HepG2 (cell line): ENCODE measurements around the gene BAHCC1. TPM values are rescaled to one million over a fixed set of nuclear protein-coding genes. Genes with fewer than 3 reads are reported as not detected.

Source experiments
- AGO2 ChIP-seq: fragments of 200-400 bp; formaldehyde crosslinking; optimal IDR thresholded peaks from 2 replicates; pipeline ENCODE3; 2017; ENCODE audit warnings: mild to moderate bottlenecking, low read depth, low read length, moderate library complexity
- ARNT2 ChIP-seq: sonication (generic); formaldehyde crosslinking; IDR thresholded peaks from 2 replicates; pipeline ENCODE4 v1.8.0; 2022; ENCODE audit warnings: mild to moderate bottlenecking, low read depth, missing genetic modification reagents, moderate library complexity
- CHD2 ChIP-seq: IDR thresholded peaks from 2 replicates; pipeline ENCODE4 v1.6.1; 2011; ENCODE audit warnings: low read depth, low read length, improper control_type of control experiment
- DPF2 ChIP-seq: sonication (generic); formaldehyde crosslinking; IDR thresholded peaks from 2 replicates; pipeline ENCODE4 v1.4.0; 2020; ENCODE audit warnings: mild to moderate bottlenecking, low read depth, missing genetic modification reagents, borderline replicate concordance
- E2F1 ChIP-seq: sonication (generic); formaldehyde crosslinking; IDR thresholded peaks from 2 replicates; pipeline ENCODE4 v1.5.0; 2020; ENCODE audit warnings: missing genetic modification reagents
- ETV5 ChIP-seq: IDR thresholded peaks from 2 replicates; pipeline ENCODE4 v1.6.1; 2018; ENCODE audit warnings: missing biosample characterization, missing genetic modification reagents, inconsistent platforms, borderline replicate concordance
- GPN1 ChIP-seq: sonication (generic); formaldehyde crosslinking; IDR thresholded peaks from 2 replicates; pipeline ENCODE4 v1.5.1; 2020; ENCODE audit warnings: missing genetic modification reagents, borderline replicate concordance
- IKZF4 ChIP-seq: sonication (generic); formaldehyde crosslinking; IDR thresholded peaks from 2 replicates; pipeline ENCODE4 v1.5.1; 2020; ENCODE audit warnings: borderline replicate concordance, mild to moderate bottlenecking, low read depth, missing genetic modification reagents; ENCODE audit errors: not compliant biosample characterization
- MED13 ChIP-seq: sonication (generic); formaldehyde crosslinking; IDR thresholded peaks from 2 replicates; pipeline ENCODE4 v1.5.0; 2020; ENCODE audit warnings: missing genetic modification reagents
- MYNN ChIP-seq: sonication (generic); formaldehyde crosslinking; IDR thresholded peaks from 2 replicates; pipeline ENCODE4 v1.4.0; 2020; ENCODE audit warnings: mild to moderate bottlenecking, low read depth, missing genetic modification reagents
- PAF1 ChIP-seq: IDR thresholded peaks from 2 replicates; pipeline ENCODE4 v1.6.1; 2016; ENCODE audit warnings: missing genetic modification reagents, missing compliant biosample characterization
- RAD21 ChIP-seq: fragments of 450-650 bp; formaldehyde crosslinking; IDR thresholded peaks from 2 replicates; pipeline ENCODE4 v1.5.0; 2020; ENCODE audit warnings: mild to moderate bottlenecking
- RARA ChIP-seq: IDR thresholded peaks from 2 replicates; pipeline ENCODE4 v1.6.1; 2016; ENCODE audit warnings: missing genetic modification reagents, missing compliant biosample characterization
- SMAD9 ChIP-seq: sonication (generic); formaldehyde crosslinking; IDR thresholded peaks from 2 replicates; pipeline ENCODE4 v1.5.1; 2020; ENCODE audit warnings: mild to moderate bottlenecking, missing genetic modification reagents
- ZBTB4 ChIP-seq: sonication (generic); formaldehyde crosslinking; IDR thresholded peaks from 2 replicates; pipeline ENCODE4 v1.4.0; 2020; ENCODE audit warnings: missing genetic modification reagents, mild to moderate bottlenecking, borderline replicate concordance
- ZIK1 ChIP-seq: sonication (generic); formaldehyde crosslinking; IDR thresholded peaks from 2 replicates; pipeline ENCODE4 v1.5.0; 2020; ENCODE audit warnings: mild to moderate bottlenecking, low read depth, missing genetic modification reagents, borderline replicate concordance
- ZNF431 ChIP-seq: sonication (generic); formaldehyde crosslinking; IDR thresholded peaks from 2 replicates; pipeline ENCODE4 v1.9.0; 2022; ENCODE audit warnings: missing genetic modification reagents, low read depth, mild to moderate bottlenecking, borderline replicate concordance
- ZNF496 ChIP-seq: sonication (generic); formaldehyde crosslinking; IDR thresholded peaks from 2 replicates; pipeline ENCODE4 v1.8.1; 2023; ENCODE audit warnings: mild to moderate bottlenecking, moderate library complexity, missing genetic modification reagents; ENCODE audit not compliant: insufficient replicate concordance
- ZNF589 ChIP-seq: sonication (generic); formaldehyde crosslinking; conservative IDR thresholded peaks from 2 replicates; pipeline ENCODE4 v1.8.0; 2022; ENCODE audit warnings: mild to moderate bottlenecking, moderate library complexity, missing genetic modification reagents
- ZNF746 ChIP-seq: sonication (generic); formaldehyde crosslinking; IDR thresholded peaks from 2 replicates; pipeline ENCODE4 v1.8.0; 2022; ENCODE audit warnings: mild to moderate bottlenecking, missing genetic modification reagents
- polyA plus RNA-seq, 8 experiments: library from polyadenylated mRNA; depleted of rRNA in 3 of 8; stranded (reverse) in 7 of 8; unstranded in 1 of 8; fragments of >200 nt; fragmentation: Illumina TruSeq in 4 of 8; extraction: Trizol in 4 of 8; gene quantifications; 2 replicates each; pipeline versions ENCODE4 v1.2.1 to v1.2.3, GENCODE V29; 2011 to 2016; ENCODE audit warnings: low read depth in 4 of 8, missing spikeins in 1 of 8, mixed read lengths in 1 of 8; ENCODE audit not compliant: insufficient read depth in 1 of 8
- total RNA-seq, 5 experiments: library from RNA; depleted of rRNA; stranded (reverse); fragments of >200 nt; fragmentation: Illumina TruSeq; extraction: Trizol; gene quantifications; 2 replicates each; pipeline ENCODE4 v1.2.3, GENCODE V29; 2016; ENCODE audit warnings: low read depth in 1 of 5
- TF ChIP-seq, protein P1 (sequence below): sonication (generic); formaldehyde crosslinking; IDR thresholded peaks from 2 replicates; pipeline ENCODE4 v1.4.0; 2020; ENCODE audit warnings: missing genetic modification reagents; ENCODE audit errors: not compliant biosample characterization
- TF ChIP-seq, protein P2 (sequence below): fragments of 450-650 bp; IDR thresholded peaks from 2 replicates; pipeline ENCODE4 v1.6.1; 2016

BAHCC1 gene
- total and polyA plus RNA-seq, 2 of the 13 experiments (the other 11 are each of a cell fraction or from before 2014, with no cell fraction given): 1.4 to 1.7 TPM

DNA sequence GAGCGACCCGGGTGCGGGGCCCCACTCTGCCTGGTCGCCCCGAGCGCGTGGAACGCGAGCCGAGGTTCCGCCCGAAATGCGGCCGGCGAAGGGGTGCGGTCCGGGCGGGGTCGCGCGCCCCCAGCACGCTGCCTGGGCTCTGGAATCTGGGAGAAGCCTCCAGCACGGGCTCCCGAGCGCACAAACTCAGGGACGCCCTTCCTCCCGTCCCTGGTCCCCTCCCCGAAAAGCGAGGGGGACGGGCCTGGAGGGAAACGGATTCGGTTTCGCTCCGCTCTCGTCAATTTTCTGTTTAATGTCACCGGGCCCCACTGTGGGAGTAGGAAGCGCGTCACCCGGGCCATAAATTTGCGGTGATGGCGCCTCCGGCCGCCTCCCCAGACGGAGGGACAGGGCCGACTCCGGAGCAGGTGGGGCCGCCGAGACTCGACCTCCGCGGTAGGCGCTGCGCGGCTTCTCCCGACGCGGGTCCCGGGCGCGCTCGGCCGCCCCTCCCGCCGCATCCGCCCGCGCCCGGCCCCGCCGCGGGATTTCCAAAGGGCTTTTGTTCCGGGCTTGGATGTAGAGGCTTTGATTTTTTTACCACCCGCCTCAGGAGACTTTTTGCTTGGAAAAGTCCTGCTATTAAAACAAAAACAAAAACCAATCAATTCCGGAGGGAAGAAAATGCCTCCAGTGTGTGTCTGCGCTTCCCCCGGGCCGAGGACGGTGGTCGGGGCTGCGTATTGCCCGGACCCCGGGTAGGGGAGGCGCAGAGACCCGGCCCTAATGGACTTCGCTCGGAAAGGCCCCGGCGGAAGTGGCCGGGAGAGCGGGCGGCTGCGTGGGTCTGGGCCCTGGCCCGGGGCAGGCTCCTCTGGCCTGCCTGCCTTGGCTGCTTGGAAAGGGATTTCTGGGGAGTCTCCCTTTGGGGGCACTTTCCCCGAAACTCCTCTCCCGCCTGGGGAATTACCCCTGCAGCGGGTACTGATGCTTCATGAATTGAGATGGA, 7.9 kb upstream of the BAHCC1 start (continued):
- TF ChIP-seq ZNF431 (CRISPR knock-in tag) (no peak), RAD21 (CRISPR knock-in tag) (no peak), CHD2 (no peak), ZNF589 (CRISPR knock-in tag) (no peak), PAF1 (no peak), ZBTB4 (CRISPR knock-in tag) (no peak), ETV5 (CRISPR knock-in tag) (peak; percentile 81), RARA (CRISPR knock-in tag) (0 out of 2 replicates have a peak, but pooled peaks have one; percentile 2), ZNF496 (CRISPR knock-in tag) (no peak), ZNF746 (CRISPR knock-in tag) (no peak), MED13 (no peak), ARNT2 (CRISPR knock-in tag) (no peak), ZIK1 (CRISPR knock-in tag) (no peak), SMAD9 (CRISPR knock-in tag) (peak; percentile 61; the same call in 1 of the 2 replicates), DPF2 (no peak), AGO2 (peak; percentile 95), E2F1 (CRISPR knock-in tag) (no peak), MYNN (CRISPR knock-in tag) (no peak), GPN1 (CRISPR knock-in tag) (no peak), IKZF4 (CRISPR knock-in tag) (no peak)
- TF ChIP-seq, protein P1, sequence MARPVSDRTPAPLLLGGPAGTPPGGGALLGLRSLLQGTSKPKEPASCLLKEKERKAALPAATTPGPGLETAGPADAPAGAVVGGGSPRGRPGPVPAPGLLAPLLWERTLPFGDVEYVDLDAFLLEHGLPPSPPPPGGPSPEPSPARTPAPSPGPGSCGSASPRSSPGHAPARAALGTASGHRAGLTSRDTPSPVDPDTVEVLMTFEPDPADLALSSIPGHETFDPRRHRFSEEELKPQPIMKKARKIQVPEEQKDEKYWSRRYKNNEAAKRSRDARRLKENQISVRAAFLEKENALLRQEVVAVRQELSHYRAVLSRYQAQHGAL (CRISPR knock-in tag): no peak
- TF ChIP-seq, protein P2, sequence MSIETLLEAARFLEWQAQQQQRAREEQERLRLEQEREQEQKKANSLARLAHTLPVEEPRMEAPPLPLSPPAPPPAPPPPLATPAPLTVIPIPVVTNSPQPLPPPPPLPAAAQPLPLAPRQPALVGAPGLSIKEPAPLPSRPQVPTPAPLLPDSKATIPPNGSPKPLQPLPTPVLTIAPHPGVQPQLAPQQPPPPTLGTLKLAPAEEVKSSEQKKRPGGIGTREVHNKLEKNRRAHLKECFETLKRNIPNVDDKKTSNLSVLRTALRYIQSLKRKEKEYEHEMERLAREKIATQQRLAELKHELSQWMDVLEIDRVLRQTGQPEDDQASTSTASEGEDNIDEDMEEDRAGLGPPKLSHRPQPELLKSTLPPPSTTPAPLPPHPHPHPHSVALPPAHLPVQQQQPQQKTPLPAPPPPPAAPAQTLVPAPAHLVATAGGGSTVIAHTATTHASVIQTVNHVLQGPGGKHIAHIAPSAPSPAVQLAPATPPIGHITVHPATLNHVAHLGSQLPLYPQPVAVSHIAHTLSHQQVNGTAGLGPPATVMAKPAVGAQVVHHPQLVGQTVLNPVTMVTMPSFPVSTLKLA: no peak
